Thoracic aorta (tissue), 2 donors: ENCODE data around the gene NKX6-2. TPM values are rescaled to one million over a fixed set of nuclear protein-coding genes. Genes with fewer than 3 reads are reported as not detected.
A peak's percentile ranks its signal among the peaks of the same experiment; 100 is the strongest.

ENCODE experiments used
- ATAC-seq: fragments of 150-250 bp; one replicate; pipeline ENCODE4 v1.8.0; 2017; ENCODE audit warnings: low read depth; ENCODE audit not compliant: insufficient number of reproducible peaks, low FRiP score
- DNase-seq: peaks from one replicate; pipeline ENCODE4 v3.0.0-alpha.2; 2020; ENCODE audit warnings: low spot score
- H3K27ac ChIP-seq, 2 donors: fragments of 200-600 bp; sonication (generic); 1 replicate in 1 of 2; 2 replicates in 1 of 2; pipeline ENCODE4 v1.5.1; 2016; ENCODE audit warnings: mild to moderate bottlenecking in 2 of 2, moderate library complexity in 2 of 2
- H3K27me3 ChIP-seq: fragments of 200-600 bp; sonication (generic); replicated peaks from 2 replicates; pipeline ENCODE4 v1.6.0; 2016; ENCODE audit warnings: mild to moderate bottlenecking; ENCODE audit not compliant: insufficient read depth
- H3K36me3 ChIP-seq: fragments of 200-600 bp; sonication (generic); one replicate; pipeline ENCODE4 v1.5.1; 2016
- H3K4me1 ChIP-seq, 2 donors: fragments of 200-600 bp; sonication (generic); 1 replicate in 1 of 2; 2 replicates in 1 of 2; pipeline versions ENCODE4 v1.5.1 to v1.6.0; 2016; ENCODE audit warnings: low read depth in 2 of 2, mild to moderate bottlenecking in 1 of 2; ENCODE audit not compliant: control insufficient read depth in 1 of 2
- H3K4me3 ChIP-seq: fragments of 200-600 bp; sonication (generic); 2 replicates; pipeline ENCODE4 v1.5.1; 2016; ENCODE audit warnings: mild to moderate bottlenecking
- H3K9me3 ChIP-seq: fragments of 200-600 bp; sonication (generic); 2 replicates; pipeline ENCODE4 v1.5.1; 2016
- CTCF ChIP-seq: fragments of 200-600 bp; sonication (generic); IDR thresholded peaks from one replicate; pipeline ENCODE4 v1.5.1; 2019; ENCODE audit warnings: antibody characterized with exemption
- total RNA-seq, 2 donors: library from RNA; depleted of rRNA; stranded (reverse); fragments of >200 nt; gene quantifications; one replicate each; pipeline versions ENCODE4 v1.1.0 to v1.2.3, GENCODE V29; 2016

The NKX6-2 gene
- total RNA-seq, 2 donors from 2014 or later, result 19.8 TPM; not detected in 1

GRCh38 chr10:132786884-132787494 is 1.0 kb upstream of the NKX6-2 start:
- H3K9me3 ChIP-seq, result peaks cover 3% of the 10 kb centered on the region
- DNase-seq (no peak), ATAC-seq (no peak)
- no peak for TF ChIP-seq CTCF
- peak overlapping the region; percentile 33 for H3K4me3 ChIP-seq
- H3K27me3 ChIP-seq, result no peaks in the 10 kb centered on the region
- peaks cover 4 to 16% of the 10 kb centered on the region in 2 donors for H3K4me1 ChIP-seq
- H3K36me3 ChIP-seq, result peaks cover 11% of the 10 kb centered on the region
- no peak overlapping the region for H3K27ac ChIP-seq

- TF ChIP-seq CTCF, result no peak
- Histone ChIP-seq H3K27me3 (no peaks in the 10 kb centered on the region), H3K4me3 (peak overlapping the region; percentile 33), H3K36me3 (peaks cover 17% of the 10 kb centered on the region), H3K9me3 (peaks cover 3% of the 10 kb centered on the region), H3K4me1 (peaks cover 4 to 16% of the 10 kb centered on the region in 2 donors), H3K27ac (no peak overlapping the region)
- DNase-seq, result no peak
- ATAC-seq, result no peak
Measured at GRCh38 chr10:132786476-132786883, 533 bp upstream of the NKX6-2 start.

- Histone ChIP-seq H3K36me3 (peaks cover 20% of the 10 kb centered on the region), H3K27ac (no peak overlapping the region), H3K4me1 (peaks cover 4 to 16% of the 10 kb centered on the region in 2 donors), H3K9me3 (peaks cover 3% of the 10 kb centered on the region), H3K4me3 (no peak overlapping the region), H3K27me3 (no peaks in the 10 kb centered on the region)
- no peak for DNase-seq
- ATAC-seq, result no peak
- no peak for TF ChIP-seq CTCF
Measured at GRCh38 chr10:132784866-132785722, 853 bp downstream of the NKX6-2 start.

- TF ChIP-seq CTCF, result no peak
- H3K27ac ChIP-seq, result no peak overlapping the region
- peaks cover 4 to 16% of the 10 kb centered on the region in 2 donors for H3K4me1 ChIP-seq
- DNase-seq, result no peak
- H3K27me3 ChIP-seq, result no peaks in the 10 kb centered on the region
- H3K9me3 ChIP-seq, result peaks cover 3% of the 10 kb centered on the region
- ATAC-seq, result no peak
- no peak overlapping the region for H3K4me3 ChIP-seq
- peaks cover 27% of the 10 kb centered on the region for H3K36me3 ChIP-seq
Measured at GRCh38 chr10:132783940-132784865, 1.7 kb downstream of the NKX6-2 start.
